Left ventricle myocardium inferior (tissue), 1 donor: Measurements from ENCODE around the gene CACNB2. TPM values are rescaled to one million over a fixed set of nuclear protein-coding genes. Genes with fewer than 3 reads are reported as not detected.

Source experiments
- DNase-seq: peaks from one replicate; pipeline ENCODE4 v3.0.0-alpha.2; 2020
- H3K27ac ChIP-seq: fragments of 200-600 bp; replicated peaks from 2 replicates; pipeline ENCODE4 v1.8.0; 2021
- H3K27me3 ChIP-seq: fragments of 200-600 bp; 2 replicates; pipeline ENCODE4 v1.8.0; 2021; ENCODE audit warnings: low read depth
- H3K36me3 ChIP-seq: fragments of 200-600 bp; 2 replicates; pipeline ENCODE4 v1.8.0; 2021
- H3K4me1 ChIP-seq: fragments of 200-600 bp; 2 replicates; pipeline ENCODE4 v1.8.0; 2021
- H3K4me3 ChIP-seq: fragments of 200-600 bp; 2 replicates; pipeline ENCODE4 v1.8.0; 2021; ENCODE audit warnings: mild to moderate bottlenecking, moderate library complexity
- H3K9me3 ChIP-seq: fragments of 200-600 bp; replicated peaks from 2 replicates; pipeline ENCODE4 v1.8.0; 2021
- CTCF ChIP-seq: fragments of 200-600 bp; IDR thresholded peaks from 2 replicates; pipeline ENCODE4 v1.8.0; 2021; ENCODE audit warnings: antibody characterized with exemption, mild to moderate bottlenecking, borderline replicate concordance
- intact Hi-C: fragments of 100-400 bp; cut with micrococcal nuclease; formaldehyde crosslinking; loops from one replicate; pipeline ENCODE4 v1.11.0; 2022
- total RNA-seq: library from RNA; stranded (reverse); fragmentation: NEBNext Ultra II Directional; extraction: Animal tissue kit (Norgen Biotek cat#: 25700); gene quantifications from one replicate; pipeline ENCODE4 v1.2.1, GENCODE V29; 2021
- donor health status: DM: no; HTN: yes; CAD: no; lungs with severe emphysema.

The CACNB2 gene
- total RNA-seq, 1 donor from 2014 or later = 38.1 TPM

GRCh38 chr10:18376650-18377049 is 236.4 kb downstream of the CACNB2 start:
- H3K36me3 ChIP-seq = no peaks in the 10 kb centered on the region

GRCh38 chr10:18377898-18378297 is 237.7 kb downstream of the CACNB2 start:
- no peak overlapping the region for H3K4me3 ChIP-seq
- intact Hi-C loops = no loop called here
- no peak for DNase-seq
- no peaks in the 10 kb centered on the region for H3K36me3 ChIP-seq
- no peak for TF ChIP-seq CTCF
- peaks cover 71% of the 10 kb centered on the region for H3K4me1 ChIP-seq
- peak overlapping the region; percentile 62 for H3K27ac ChIP-seq
- peaks cover 13% of the 10 kb centered on the region for H3K9me3 ChIP-seq
- no peaks in the 10 kb centered on the region for H3K27me3 ChIP-seq

More at GRCh38 chr10:18376650-18377049, 236.4 kb downstream of the CACNB2 start:
- no peak for DNase-seq
- Histone ChIP-seq H3K4me1 (peaks cover 74% of the 10 kb centered on the region), H3K4me3 (no peak overlapping the region), H3K27ac (peak overlapping the region; percentile 62), H3K9me3 (peaks cover 13% of the 10 kb centered on the region), H3K27me3 (no peaks in the 10 kb centered on the region)
- intact Hi-C loops = no loop called here
- TF ChIP-seq CTCF = no peak

- no peak for TF ChIP-seq CTCF
- peaks cover 13% of the 10 kb centered on the region for H3K9me3 ChIP-seq
- H3K4me1 ChIP-seq = peaks cover 62% of the 10 kb centered on the region
- DNase-seq = peak; percentile 32
- no peak overlapping the region for H3K4me3 ChIP-seq
- peak overlapping the region; percentile 62 for H3K27ac ChIP-seq
- intact Hi-C loops = no loop called here
- H3K36me3 ChIP-seq = no peaks in the 10 kb centered on the region
- H3K27me3 ChIP-seq = no peaks in the 10 kb centered on the region
These were observed 238.5 kb downstream of the CACNB2 start for GRCh38 chr10:18378766-18379165.

GRCh38 chr10:18381679-18382078 is 241.5 kb downstream of the CACNB2 start:
- no peak for TF ChIP-seq CTCF
- Histone ChIP-seq H3K9me3 (peaks cover 4% of the 10 kb centered on the region), H3K36me3 (no peaks in the 10 kb centered on the region), H3K27ac (peak overlapping the region; percentile 10), H3K4me3 (no peak overlapping the region), H3K27me3 (no peaks in the 10 kb centered on the region), H3K4me1 (peaks cover 43% of the 10 kb centered on the region)
- intact Hi-C loops = no loop called here
- DNase-seq = no peak

- no peaks in the 10 kb centered on the region for H3K9me3 ChIP-seq
- H3K27ac ChIP-seq = peak overlapping the region; percentile 76
- no peaks in the 10 kb centered on the region for H3K27me3 ChIP-seq
- H3K36me3 ChIP-seq = no peaks in the 10 kb centered on the region
- H3K4me1 ChIP-seq = peaks cover 64% of the 10 kb centered on the region
- TF ChIP-seq CTCF = no peak
- no peak overlapping the region for H3K4me3 ChIP-seq
- intact Hi-C loops = no loop called here
- no peak for DNase-seq
These were observed 257.7 kb downstream of the CACNB2 start for GRCh38 chr10:18397906-18398305.

- Histone ChIP-seq H3K9me3 (no peaks in the 10 kb centered on the region), H3K27me3 (no peaks in the 10 kb centered on the region), H3K36me3 (no peaks in the 10 kb centered on the region), H3K4me1 (peaks cover 63% of the 10 kb centered on the region), H3K4me3 (no peak overlapping the region), H3K27ac (peak overlapping the region; percentile 76)
- TF ChIP-seq CTCF = no peak
- DNase-seq = no peak
- intact Hi-C loops = no loop called here
These were observed 258.9 kb downstream of the CACNB2 start for GRCh38 chr10:18399158-18399557.
